H1 (cell line): Measurements from ENCODE around the gene RASSF4. TPM values are rescaled to one million over a fixed set of nuclear protein-coding genes. Genes with fewer than 3 reads are reported as not detected.

Experiments
- CTCF ChIA-PET: fragments of 300-600 bp; sonication (Branson Sonifier 250); formaldehyde crosslinking; loops from one replicate; lab custom pipeline; 2021; ENCODE audit not compliant: partially characterized antibody; lab: Charles Lee
- POLR2A ChIA-PET: fragments of 300-600 bp; sonication (Branson Sonifier 250); formaldehyde crosslinking; loops from one replicate; lab custom pipeline; 2021; ENCODE audit warnings: inconsistent platforms; ENCODE audit not compliant: partially characterized antibody; lab: Charles Lee
- DNase-seq, 2 experiments: peaks; one replicate each; pipeline versions ENCODE4 v3.0.0 to v3.0.0-alpha.2; 2010 to 2022; ENCODE audit warnings: low spot score in 2 of 2, low read depth in 1 of 2, mixed read lengths in 1 of 2
- FAIRE-seq: peaks from 2 replicates; lab custom pipeline; 2011; peaks lifted over from hg19 to GRCh38; lab: Jason Lieb, UNC
- H2AFZ ChIP-seq: 2 replicates; pipeline ENCODE4 v1.8.1; 2012; ENCODE audit warnings: low read length, inconsistent platforms
- H2AK5ac ChIP-seq: 2 replicates; pipeline ENCODE4 v1.6.1; 2013; ENCODE audit warnings: low read depth, low read length
- H2BK120ac ChIP-seq: replicated peaks from 2 replicates; pipeline ENCODE3; 2013; ENCODE audit warnings: low read depth, low read length, inconsistent platforms
- H2BK12ac ChIP-seq: 2 replicates; pipeline ENCODE4 v1.6.1; 2013; ENCODE audit warnings: low read depth, low read length
- H2BK15ac ChIP-seq: 2 replicates; pipeline ENCODE4 v1.6.1; 2013; ENCODE audit warnings: low read length
- H2BK20ac ChIP-seq: 2 replicates; pipeline ENCODE4 v1.6.1; 2013; ENCODE audit warnings: low read length
- H2BK5ac ChIP-seq: 2 replicates; pipeline ENCODE4 v1.6.1; 2013; ENCODE audit warnings: low read depth, low read length
- H3K14ac ChIP-seq: 2 replicates; pipeline ENCODE4 v1.6.1; 2013; ENCODE audit warnings: inconsistent platforms; ENCODE audit not compliant: insufficient read length
- H3K18ac ChIP-seq: 2 replicates; pipeline ENCODE4 v1.6.1; 2013; ENCODE audit warnings: low read length; ENCODE audit errors: extremely low read depth
- H3K23ac ChIP-seq: 2 replicates; pipeline ENCODE4 v1.6.1; 2013; ENCODE audit warnings: inconsistent platforms; ENCODE audit not compliant: insufficient read length
- H3K23me2 ChIP-seq: 2 replicates; pipeline ENCODE4 v1.6.1; 2013; ENCODE audit warnings: low read depth, low read length
- H3K27ac ChIP-seq: 2 replicates; pipeline ENCODE4 v1.6.1; 2011; ENCODE audit warnings: low read depth, low read length, inconsistent platforms
- H3K27me3 ChIP-seq, 4 experiments: replicated peaks in 1 of 4; 1 replicate in 1 of 4; 2 replicates in 3 of 4; pipeline versions ENCODE4 v1.6.1 to v1.8.1; 2011 to 2013; ENCODE audit warnings: low read length in 3 of 4, mild to moderate bottlenecking in 3 of 4, inconsistent platforms in 2 of 4, mixed read lengths in 2 of 4, moderate library complexity in 1 of 4; ENCODE audit not compliant: control insufficient read depth in 3 of 4, insufficient read depth in 3 of 4; ENCODE audit errors: extremely low read depth in 1 of 4
- H3K36me3 ChIP-seq, 4 experiments: 2 replicates each; pipeline versions ENCODE4 v1.6.1 to v1.8.1; 2011 to 2013; ENCODE audit warnings: mild to moderate bottlenecking in 4 of 4, low read length in 3 of 4, moderate library complexity in 2 of 4, control low read depth in 1 of 4, inconsistent platforms in 1 of 4; ENCODE audit not compliant: insufficient read depth in 4 of 4, control insufficient read depth in 2 of 4
- H3K4ac ChIP-seq: replicated peaks from 2 replicates; pipeline ENCODE3; 2013; ENCODE audit warnings: low read length, low read depth, mixed read lengths, inconsistent platforms; ENCODE audit not compliant: insufficient read length
- H3K4me1 ChIP-seq, 4 experiments: replicated peaks in 1 of 4; 1 replicate in 1 of 4; 2 replicates in 3 of 4; pipeline versions ENCODE4 v1.6.1 to v1.8.1; 2011 to 2013; ENCODE audit warnings: low read length in 3 of 4, inconsistent platforms in 2 of 4, mixed read lengths in 1 of 4; ENCODE audit not compliant: insufficient read depth in 4 of 4, control insufficient read depth in 3 of 4
- H3K4me2 ChIP-seq, 2 experiments: 2 replicates each; pipeline versions ENCODE4 v1.6.1 to v1.8.1; 2011 to 2013; ENCODE audit warnings: low read depth in 2 of 2, low read length in 2 of 2, control low read depth in 1 of 2, inconsistent platforms in 1 of 2, mild to moderate bottlenecking in 1 of 2; ENCODE audit not compliant: insufficient read depth in 1 of 2
- H3K4me3 ChIP-seq, 4 experiments: fragments of 200-600, 300-600 bp in 1 of 4; sonication (generic), shearing (Covaris generic), sonication (Bioruptor Twin) in 1 of 4; 2 replicates each; pipeline versions ENCODE4 v1.5.1 to v1.8.1; 2011 to 2016; ENCODE audit warnings: low read length in 4 of 4, low read depth in 3 of 4, control low read depth in 2 of 4, inconsistent platforms in 2 of 4, mild to moderate bottlenecking in 2 of 4, mixed read lengths in 1 of 4, moderate library complexity in 1 of 4; ENCODE audit not compliant: insufficient read depth in 2 of 4; ENCODE audit errors: extremely low read depth in 1 of 4
- H3K56ac ChIP-seq: replicated peaks from 2 replicates; pipeline ENCODE3; 2013; ENCODE audit warnings: low read depth, mild to moderate bottlenecking, mixed read lengths, low read length, inconsistent platforms; ENCODE audit not compliant: insufficient read length
- H3K79me1 ChIP-seq: 2 replicates; pipeline ENCODE4 v1.6.1; 2013; ENCODE audit warnings: low read depth, low read length, control low read depth
- H3K79me2 ChIP-seq, 2 experiments: 2 replicates each; pipeline versions ENCODE4 v1.6.1 to v1.8.1; 2012 to 2013; ENCODE audit warnings: low read length in 2 of 2, mild to moderate bottlenecking in 2 of 2, inconsistent platforms in 1 of 2; ENCODE audit not compliant: insufficient read depth in 2 of 2, control insufficient read depth in 1 of 2
- H3K9ac ChIP-seq, 4 experiments: replicated peaks in 1 of 4; 1 replicate in 1 of 4; 2 replicates in 3 of 4; pipeline versions ENCODE4 v1.6.1 to v1.8.1; 2011 to 2013; ENCODE audit warnings: low read depth in 3 of 4, low read length in 3 of 4, control low read depth in 2 of 4, mild to moderate bottlenecking in 2 of 4, moderate library complexity in 2 of 4, inconsistent platforms in 1 of 4; ENCODE audit errors: extremely low read depth in 1 of 4
- H3K9me3 ChIP-seq, 2 experiments: 2 replicates each; pipeline versions ENCODE4 v1.6.1 to v1.8.1; 2012 to 2013; ENCODE audit warnings: mild to moderate bottlenecking in 2 of 2, moderate library complexity in 2 of 2, control low read depth in 1 of 2, inconsistent platforms in 1 of 2, low read depth in 1 of 2, low read length in 1 of 2, mixed read lengths in 1 of 2; ENCODE audit not compliant: insufficient read depth in 2 of 2
- H4K20me1 ChIP-seq, 2 experiments: replicated peaks in 1 of 2; 2 replicates each; pipeline versions ENCODE3 to v1.8.1; 2011 to 2013; ENCODE audit warnings: inconsistent platforms in 2 of 2, low read length in 2 of 2, mild to moderate bottlenecking in 1 of 2; ENCODE audit not compliant: insufficient read depth in 2 of 2, control insufficient read depth in 1 of 2
- H4K5ac ChIP-seq: 2 replicates; pipeline ENCODE4 v1.6.1; 2013; ENCODE audit warnings: low read length, low read depth, mixed read lengths, inconsistent platforms; ENCODE audit not compliant: insufficient read length
- H4K8ac ChIP-seq: 2 replicates; pipeline ENCODE4 v1.8.0; 2013; ENCODE audit warnings: mild to moderate bottlenecking, moderate library complexity, low read length, inconsistent platforms; ENCODE audit not compliant: insufficient read depth; ENCODE audit errors: extremely low read depth
- H4K91ac ChIP-seq: replicated peaks from 2 replicates; pipeline ENCODE3; 2013; ENCODE audit warnings: low read length, mixed read lengths, inconsistent platforms; ENCODE audit not compliant: insufficient read length
- NRF1 ChIP-seq: IDR thresholded peaks from 2 replicates; pipeline ENCODE4 v1.6.1; 2011; ENCODE audit warnings: mild to moderate bottlenecking, low read depth, low read length, improper control_type of control experiment
- SP1 ChIP-seq: IDR thresholded peaks from 2 replicates; pipeline ENCODE4 v1.6.1; 2011; ENCODE audit warnings: low read depth, low read length
- TCF12 ChIP-seq: IDR thresholded peaks from 2 replicates; pipeline ENCODE4 v1.6.1; 2011; ENCODE audit warnings: low read depth, mild to moderate bottlenecking, low read length
- TEAD4 ChIP-seq: IDR thresholded peaks from 2 replicates; pipeline ENCODE4 v1.6.1; 2012; ENCODE audit warnings: low read depth, low read length, inconsistent platforms, mixed read lengths
- WGBS, 2 experiments: shearing (Covaris generic) in 1 of 2; methylation state at CpG; one replicate each; pipeline versions ENCODE4 v1.1.6 to v1.1.7; 2013 to 2015; ENCODE audit warnings: low lambda C conversion rate in 2 of 2, mixed read lengths in 2 of 2, inconsistent platforms in 1 of 2, low coverage in 1 of 2, missing lambda C conversion rate in 1 of 2; ENCODE audit not compliant: insufficient replicate concordance in 2 of 2, insufficient coverage in 1 of 2, insufficient read length in 1 of 2; ENCODE audit errors: extremely low coverage in 1 of 2, missing lambda C conversion rate in 1 of 2; 5-methylcytosine and 5-hydroxymethylcytosine counted together
- polyA plus RNA-seq, 7 experiments: library from polyadenylated mRNA; depleted of rRNA in 3 of 7; stranded (reverse) in 5 of 7; unstranded in 2 of 7; fragments of >200 nt in 5 of 7; fragments of 200-250 nt in 2 of 7; gene quantifications; 1 replicate in 5 of 7; 2 replicates in 1 of 7; 4 replicates in 1 of 7; pipeline versions ENCODE4 v1.2.1 to v1.2.3, GENCODE V29; 2011 to 2013; ENCODE audit warnings: missing spikeins in 2 of 7, mixed read lengths in 2 of 7
- total RNA-seq: library from RNA; stranded (reverse); fragmentation: NEBNext Ultra II Directional; extraction: Animal tissue kit (Norgen Biotek cat#: 25700); gene quantifications from 2 replicates; pipeline ENCODE4 v1.2.1, GENCODE V29; 2021
- TF ChIP-seq, protein P1 (sequence below): IDR thresholded peaks from 2 replicates; pipeline ENCODE4 v1.6.1; 2012; ENCODE audit warnings: inconsistent platforms
- TF ChIP-seq, protein P2 (sequence below), 3 experiments: IDR thresholded peaks; 1 replicate in 2 of 3; 2 replicates in 1 of 3; pipeline versions ENCODE4 v1.5.1 to v1.6.1; 2011; ENCODE audit warnings: low read length in 3 of 3, mild to moderate bottlenecking in 3 of 3, inconsistent platforms in 2 of 3, low read depth in 1 of 3, moderate library complexity in 1 of 3; ENCODE audit not compliant: insufficient read depth in 1 of 3; ENCODE audit errors: control extremely low read depth in 1 of 3

RASSF4 gene
- total and polyA plus RNA-seq, 2 of the 8 experiments (the other 6 are each of a cell fraction or from before 2014, with no cell fraction given): 14.3 to 14.5 TPM

DNA sequence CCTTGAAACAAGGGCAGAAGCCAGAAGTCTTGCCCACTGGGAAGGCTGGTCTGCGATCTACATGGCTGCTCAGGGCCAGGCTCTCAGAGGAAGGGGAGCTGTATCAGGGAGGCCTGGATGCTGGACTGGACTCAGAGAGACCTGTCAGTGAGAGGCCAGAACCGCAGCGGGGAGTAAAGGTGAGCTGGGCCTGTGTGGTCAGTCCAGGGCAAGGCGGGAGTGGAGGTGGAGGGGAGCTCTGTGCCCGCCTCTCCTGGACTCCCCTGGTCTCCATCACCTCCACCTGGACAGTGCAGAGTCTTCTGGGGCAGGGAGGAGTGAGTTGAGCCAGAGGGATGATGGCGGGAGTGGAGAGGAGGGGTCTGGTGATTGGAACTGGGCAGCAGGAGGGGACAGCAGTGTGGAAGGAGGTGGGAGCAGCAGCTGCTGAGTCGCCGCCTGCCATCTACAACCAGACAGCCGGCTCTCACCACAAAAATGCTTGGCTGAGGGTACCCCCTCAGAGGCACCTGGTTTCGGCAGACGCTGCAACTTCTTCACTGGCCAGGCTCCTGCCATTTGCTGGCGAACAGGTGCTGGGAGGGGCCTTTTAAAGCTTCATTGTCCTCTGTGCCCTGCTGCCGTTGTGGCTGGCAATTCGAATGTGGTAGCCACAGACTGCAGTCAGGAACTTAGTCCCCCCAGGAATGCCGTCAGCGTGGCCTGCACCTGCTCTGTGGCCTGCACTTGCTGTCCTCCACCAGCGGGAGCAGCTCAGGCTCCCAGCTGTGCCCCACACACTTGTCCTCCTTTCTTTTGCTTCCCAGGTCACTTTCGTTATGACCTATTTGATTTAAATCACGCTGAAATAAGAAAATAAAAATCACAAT lies 3.5 kb downstream of the RASSF4 start:
- no peak overlapping the region for H2AFZ ChIP-seq
- H4K8ac ChIP-seq: no peak overlapping the region
- ChIA-PET POLR2A (interaction anchor here (1.0 to 3.5 kb wide), 9 partner anchors 10 to 84 kb away, joined by 4 to 17 read pairs (median 7); partner anchors contain the start of genes DEPP1 and ZNF22), CTCF (interaction anchor here (0.5 to 11.2 kb wide), 9 partner anchors 10 to 271 kb away, joined by 4 to 143 read pairs (median 18); partner anchors contain the start of gene DEPP1)
- H2BK12ac ChIP-seq: peak overlapping the region; percentile 75; the same call in 1 of the 2 replicates
- H3K23me2 ChIP-seq: peaks cover 8% of the 10 kb centered on the region
- H3K4me3 ChIP-seq: no peak overlapping the region
- peak overlapping the region; percentile 9 for H3K4ac ChIP-seq
- DNase-seq (peak in 1 of 2 experiments; percentile 60), FAIRE-seq (no peak)
- peak overlapping the region; percentile 88; the same call in 1 of the 2 replicates for H2BK15ac ChIP-seq
- H2BK5ac ChIP-seq: peak overlapping the region; percentile 90
- H4K5ac ChIP-seq: no peak overlapping the region
- peak overlapping the region; percentile 34; the same call in 1 of the 2 replicates for H3K18ac ChIP-seq
- 68% methylated on average over 17 of the region's 19 CpGs; no CpG with 5 or more reads in 1 of the 2 experiments for WGBS, 2 experiments
- no peak overlapping the region for H3K23ac ChIP-seq
- H3K27me3 ChIP-seq: peaks cover 0 to 7% (median 3%) of the 10 kb centered on the region in 4 experiments; a peak in 4 of 7 replicates
- no peak overlapping the region for H3K56ac ChIP-seq
- H4K20me1 ChIP-seq: no peaks in the 10 kb centered on the region
- no peaks in the 10 kb centered on the region; a peak in 1 of 4 replicates for H3K79me2 ChIP-seq
- peak overlapping the region; percentile 98 for H2BK20ac ChIP-seq
- H4K91ac ChIP-seq: peak overlapping the region; percentile 7
- peak overlapping the region in 1 of 2 experiments; percentile 54; a peak in 2 of 4 replicates for H3K4me2 ChIP-seq
- H3K9me3 ChIP-seq: no peaks in the 10 kb centered on the region
- H3K9ac ChIP-seq: no peak overlapping the region; a peak in 2 of 7 replicates
- no peak overlapping the region for H3K27ac ChIP-seq
- no peaks in the 10 kb centered on the region for H3K79me1 ChIP-seq
- H2BK120ac ChIP-seq: no peak overlapping the region
- peaks cover 25 to 47% (median 34%) of the 10 kb centered on the region in 4 experiments for H3K4me1 ChIP-seq
- peak overlapping the region; percentile 88; the same call in 1 of the 2 replicates for H2AK5ac ChIP-seq
- no peaks in the 10 kb centered on the region for H3K36me3 ChIP-seq
- H3K14ac ChIP-seq: no peak overlapping the region
- TF ChIP-seq, protein P1, sequence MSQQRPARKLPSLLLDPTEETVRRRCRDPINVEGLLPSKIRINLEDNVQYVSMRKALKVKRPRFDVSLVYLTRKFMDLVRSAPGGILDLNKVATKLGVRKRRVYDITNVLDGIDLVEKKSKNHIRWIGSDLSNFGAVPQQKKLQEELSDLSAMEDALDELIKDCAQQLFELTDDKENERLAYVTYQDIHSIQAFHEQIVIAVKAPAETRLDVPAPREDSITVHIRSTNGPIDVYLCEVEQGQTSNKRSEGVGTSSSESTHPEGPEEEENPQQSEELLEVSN: peak; percentile 34; the same call in 1 of the 2 replicates
- TF ChIP-seq, protein P2, sequence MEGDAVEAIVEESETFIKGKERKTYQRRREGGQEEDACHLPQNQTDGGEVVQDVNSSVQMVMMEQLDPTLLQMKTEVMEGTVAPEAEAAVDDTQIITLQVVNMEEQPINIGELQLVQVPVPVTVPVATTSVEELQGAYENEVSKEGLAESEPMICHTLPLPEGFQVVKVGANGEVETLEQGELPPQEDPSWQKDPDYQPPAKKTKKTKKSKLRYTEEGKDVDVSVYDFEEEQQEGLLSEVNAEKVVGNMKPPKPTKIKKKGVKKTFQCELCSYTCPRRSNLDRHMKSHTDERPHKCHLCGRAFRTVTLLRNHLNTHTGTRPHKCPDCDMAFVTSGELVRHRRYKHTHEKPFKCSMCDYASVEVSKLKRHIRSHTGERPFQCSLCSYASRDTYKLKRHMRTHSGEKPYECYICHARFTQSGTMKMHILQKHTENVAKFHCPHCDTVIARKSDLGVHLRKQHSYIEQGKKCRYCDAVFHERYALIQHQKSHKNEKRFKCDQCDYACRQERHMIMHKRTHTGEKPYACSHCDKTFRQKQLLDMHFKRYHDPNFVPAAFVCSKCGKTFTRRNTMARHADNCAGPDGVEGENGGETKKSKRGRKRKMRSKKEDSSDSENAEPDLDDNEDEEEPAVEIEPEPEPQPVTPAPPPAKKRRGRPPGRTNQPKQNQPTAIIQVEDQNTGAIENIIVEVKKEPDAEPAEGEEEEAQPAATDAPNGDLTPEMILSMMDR (IDR thresholded peaks at IDR 0.05; ENCODE audit: control extremely low read depth in 1 of 3, insufficient read depth in 1 of 3, low read depth in 1 of 3, low read length in 3 of 3): peak; percentile 28 to 58 (median 54); a peak in 3 of 4 replicates
- peak; percentile 68 for TF ChIP-seq TEAD4
- no peak for TF ChIP-seq SP1
- TF ChIP-seq TCF12: peak; percentile 73; the same call in 1 of the 2 replicates
- TF ChIP-seq NRF1: no peak
